Activated T-cell treated with anti-CD3 and anti-CD28 coated beads, Interleukin-2, amount 50 U/mL, for 4 hours (primary cell): ENCODE data around the gene ATXN1. TPM values are rescaled to one million over a fixed set of nuclear protein-coding genes. Genes with fewer than 3 reads are reported as not detected.

Experiments
- ATAC-seq, 2 donors: fragments of 200-7000 bp; cut with Tn5 transposase; one replicate each; pipeline ENCODE4 v1.10.0; 2021
- DNase-seq: peaks from one replicate; pipeline ENCODE4 v3.0.0-alpha.2; 2020
- H3K27me3 Mint-ChIP-seq: one replicate; pipeline ENCODE4 v1.8.0; 2021; ENCODE audit warnings: low read depth, mixed read lengths
- H3K36me3 Mint-ChIP-seq: one replicate; pipeline ENCODE4 v1.8.0; 2022; ENCODE audit warnings: mixed read lengths; ENCODE audit not compliant: insufficient read depth
- H3K4me1 Mint-ChIP-seq: one replicate; pipeline ENCODE4 v1.8.0; 2021; ENCODE audit warnings: low read depth, mixed read lengths
- H3K4me3 Mint-ChIP-seq: one replicate; pipeline ENCODE4 v1.8.0; 2021; ENCODE audit warnings: mild to moderate bottlenecking, moderate library complexity, mixed read lengths
- H3K9me3 Mint-ChIP-seq: one replicate; pipeline ENCODE4 v1.8.0; 2021; ENCODE audit warnings: mixed read lengths
- total RNA-seq, 3 donors: library from RNA; stranded (reverse); gene quantifications; one replicate each; pipeline ENCODE4 v1.2.1, GENCODE V29; 2021

ATXN1 gene
- total RNA-seq, 3 donors from 2014 or later = 39.5 to 63.8 (median 45.1) TPM

DNA sequence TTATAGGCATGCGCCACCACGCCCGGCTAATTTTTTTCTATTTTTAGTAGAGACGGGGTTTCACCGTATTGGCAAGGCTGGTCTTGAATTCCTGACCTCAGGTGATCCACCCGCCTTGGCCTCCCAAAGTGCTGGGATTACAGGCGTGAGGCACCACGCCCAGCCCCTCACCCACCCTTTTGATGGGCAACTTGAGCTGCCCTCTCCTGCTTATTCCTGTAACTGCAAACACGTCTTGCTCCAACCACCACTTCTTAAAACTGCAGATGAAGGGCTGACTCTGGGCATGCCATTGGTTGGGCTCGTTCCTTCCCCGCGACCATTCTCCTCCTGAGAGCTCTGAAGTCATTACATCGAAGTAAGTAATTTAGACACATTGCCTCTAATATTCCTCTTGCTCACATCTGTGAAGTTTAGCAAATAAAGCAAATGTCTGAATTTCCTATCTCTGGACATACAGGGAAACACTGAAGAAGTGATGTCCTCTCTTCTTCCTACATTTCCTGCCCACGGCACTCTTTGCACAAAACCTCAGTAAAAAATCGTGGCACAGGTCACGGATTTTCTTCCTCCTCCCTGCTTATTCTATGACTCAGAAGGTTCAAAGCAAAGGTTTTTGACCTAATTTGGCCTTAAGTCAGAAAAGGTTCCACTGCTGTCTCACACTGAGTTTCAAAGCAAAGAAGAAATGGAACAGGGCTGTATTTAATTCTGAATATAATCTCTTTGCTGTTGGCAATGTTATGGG, 405.4 kb downstream of the ATXN1 start:
- Mint-ChIP-seq H3K27me3 (no peaks in the 10 kb centered on the region), H3K4me3 (no peak overlapping the region), H3K9me3 (no peaks in the 10 kb centered on the region), H3K4me1 (peaks cover 5% of the 10 kb centered on the region), H3K36me3 (peaks cover 3% of the 10 kb centered on the region)
- ATAC-seq (no peak), DNase-seq (no peak)

DNA sequence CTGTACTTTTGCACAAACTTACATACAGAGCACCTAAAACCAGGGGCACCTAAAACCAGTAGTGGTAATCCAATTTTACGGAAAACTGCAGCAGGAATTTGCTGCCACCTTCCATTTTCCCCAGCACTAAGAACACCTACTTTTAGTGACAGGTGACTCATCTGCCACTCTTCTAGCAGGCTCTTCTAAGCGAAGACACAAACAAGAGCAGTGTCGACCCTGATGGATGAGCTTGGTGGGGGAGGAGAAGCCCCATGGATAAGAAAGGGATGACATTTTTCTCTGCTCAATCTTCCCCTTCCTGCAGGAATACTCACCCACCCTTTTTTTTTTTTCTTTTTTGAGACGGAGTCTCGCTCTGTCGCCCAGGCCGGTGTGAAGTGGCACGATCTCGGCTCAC, 406.0 kb downstream of the ATXN1 start:
- no peaks in the 10 kb centered on the region for H3K27me3 Mint-ChIP-seq
- H3K4me3 Mint-ChIP-seq = no peak overlapping the region
- ATAC-seq (no peak), DNase-seq (no peak)
- H3K9me3 Mint-ChIP-seq = no peaks in the 10 kb centered on the region
- H3K36me3 Mint-ChIP-seq = peaks cover 3% of the 10 kb centered on the region
- peaks cover 5% of the 10 kb centered on the region for H3K4me1 Mint-ChIP-seq

DNA sequence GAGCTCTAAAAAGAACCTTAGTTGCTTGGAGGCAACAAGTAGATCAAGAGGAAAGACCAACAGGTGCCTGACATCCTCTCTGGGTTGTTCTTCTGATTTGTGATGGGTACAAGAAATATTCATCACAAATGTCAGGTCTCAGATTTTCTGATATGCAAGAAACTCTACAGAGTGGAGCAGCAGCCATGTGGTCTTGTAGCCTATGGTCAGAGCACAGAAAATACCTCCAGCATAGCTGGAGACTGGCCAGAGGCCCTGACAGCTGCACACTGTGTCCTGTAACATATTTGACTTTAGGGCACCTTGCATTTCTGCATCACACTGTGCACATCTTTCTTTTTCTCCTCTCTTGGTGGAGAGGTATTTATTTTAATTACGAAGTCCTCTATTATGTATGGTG, 406.6 kb downstream of the ATXN1 start:
- peaks cover 5% of the 10 kb centered on the region for H3K4me1 Mint-ChIP-seq
- H3K36me3 Mint-ChIP-seq = peaks cover 3% of the 10 kb centered on the region
- no peaks in the 10 kb centered on the region for H3K9me3 Mint-ChIP-seq
- no peak for DNase-seq
- no peak overlapping the region for H3K4me3 Mint-ChIP-seq
- H3K27me3 Mint-ChIP-seq = no peaks in the 10 kb centered on the region
- ATAC-seq = no peak

DNA sequence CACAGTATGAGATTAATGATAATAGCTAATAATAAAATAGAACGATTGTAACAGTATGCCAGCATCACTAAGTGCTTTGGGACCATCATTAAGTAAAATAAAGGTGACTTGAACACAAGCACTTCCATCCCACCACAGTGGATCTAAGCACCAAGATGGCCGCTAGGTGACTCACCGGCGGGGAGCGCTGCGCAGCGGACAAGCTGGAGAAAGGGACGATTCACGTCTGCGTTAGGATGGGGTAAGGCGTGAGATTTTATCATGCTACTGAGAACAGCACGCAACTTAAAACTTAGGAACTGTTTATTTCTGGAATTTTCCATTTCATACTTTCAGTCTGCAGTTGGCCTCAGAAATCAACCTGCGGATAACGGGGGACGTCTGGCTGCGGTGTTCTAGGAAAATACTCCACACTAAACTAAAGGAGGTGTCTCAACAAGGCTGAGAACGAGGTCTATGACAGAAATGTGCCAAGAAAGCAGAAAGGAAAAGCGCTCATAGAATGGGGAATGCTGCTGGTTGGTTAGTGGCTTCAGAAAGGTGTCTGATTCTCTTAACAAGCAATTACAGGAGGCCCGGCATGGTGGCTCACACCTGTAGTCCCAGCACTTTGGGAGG, 408.3 kb downstream of the ATXN1 start:
- H3K4me3 Mint-ChIP-seq = no peak overlapping the region
- DNase-seq = no peak
- peaks cover 3% of the 10 kb centered on the region for H3K36me3 Mint-ChIP-seq
- H3K4me1 Mint-ChIP-seq = peaks cover 5% of the 10 kb centered on the region
- H3K9me3 Mint-ChIP-seq = no peaks in the 10 kb centered on the region
- no peaks in the 10 kb centered on the region for H3K27me3 Mint-ChIP-seq
- no peak for ATAC-seq

DNA sequence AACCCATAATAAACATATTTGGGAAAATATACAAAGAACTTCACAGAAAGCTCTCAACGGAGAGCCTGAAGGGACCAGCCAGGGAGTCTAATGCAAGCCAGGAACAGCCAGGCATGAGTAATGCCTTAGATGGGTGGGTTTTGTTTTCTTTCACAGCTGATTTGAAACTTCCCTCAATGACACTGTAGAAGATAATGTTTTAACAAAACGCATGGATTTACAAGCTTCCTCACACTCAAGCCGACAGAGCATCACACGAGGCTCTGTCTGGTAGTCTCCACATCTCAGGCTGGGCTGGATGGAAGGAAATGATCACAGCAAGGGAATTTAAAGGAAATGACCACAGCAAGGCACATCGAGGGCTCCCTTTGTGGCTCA, 409.0 kb downstream of the ATXN1 start:
- no peak for ATAC-seq
- H3K4me3 Mint-ChIP-seq = no peak overlapping the region
- no peaks in the 10 kb centered on the region for H3K27me3 Mint-ChIP-seq

DNA sequence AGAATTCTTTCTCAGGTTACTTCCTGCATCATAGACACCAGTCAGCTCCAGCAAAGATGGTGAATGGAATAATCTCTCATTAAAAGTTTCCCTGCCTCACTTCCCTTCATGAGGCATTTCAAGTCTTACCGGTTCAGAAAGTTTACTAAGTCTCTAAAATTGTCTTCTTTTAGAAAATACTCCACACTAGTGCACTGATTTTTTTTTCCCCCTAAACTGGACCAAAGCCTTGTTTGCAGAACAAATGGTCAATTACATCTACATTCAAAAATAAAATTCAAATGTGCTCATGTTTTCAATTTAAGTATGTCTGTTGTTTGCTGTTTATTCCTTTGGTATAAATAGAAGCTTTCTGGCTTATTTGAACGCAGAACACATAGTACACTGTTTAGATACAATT, 411.7 kb downstream of the ATXN1 start:
- Mint-ChIP-seq H3K36me3 (peaks cover 3% of the 10 kb centered on the region), H3K27me3 (no peaks in the 10 kb centered on the region), H3K4me1 (no peaks in the 10 kb centered on the region), H3K4me3 (no peak overlapping the region), H3K9me3 (no peaks in the 10 kb centered on the region)
- no peak for ATAC-seq
- DNase-seq = no peak

More for the DNA sequence above, 409.0 kb downstream of the ATXN1 start:
- no peaks in the 10 kb centered on the region for H3K9me3 Mint-ChIP-seq
- H3K4me1 Mint-ChIP-seq = peaks cover 3% of the 10 kb centered on the region
- peaks cover 3% of the 10 kb centered on the region for H3K36me3 Mint-ChIP-seq
- DNase-seq = no peak

DNA sequence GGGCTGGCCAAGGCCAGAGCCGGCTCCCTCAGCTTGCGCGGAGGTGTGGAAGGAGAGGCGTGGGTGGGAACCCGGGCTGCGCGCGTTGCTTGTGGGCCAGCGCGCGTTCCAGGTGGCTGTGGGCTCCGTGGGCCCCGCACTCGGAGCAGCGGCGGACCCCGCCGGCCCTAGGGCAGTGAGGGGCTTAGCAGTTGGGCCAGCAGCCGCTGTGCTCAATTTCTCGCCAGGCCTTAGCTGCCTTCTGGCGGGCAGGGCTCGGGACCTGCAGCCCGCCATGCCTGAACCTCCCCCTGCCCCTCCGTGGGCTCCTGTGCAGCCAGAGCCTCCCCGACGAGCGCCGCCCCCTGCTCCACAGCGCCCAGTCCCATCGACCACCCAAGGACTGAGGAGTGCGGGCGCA, 414.4 kb downstream of the ATXN1 start:
- Mint-ChIP-seq H3K27me3 (no peaks in the 10 kb centered on the region), H3K4me3 (no peak overlapping the region), H3K9me3 (no peaks in the 10 kb centered on the region), H3K36me3 (peaks cover 7% of the 10 kb centered on the region), H3K4me1 (peaks cover 5% of the 10 kb centered on the region)
- ATAC-seq (no peak), DNase-seq (no peak)

DNA sequence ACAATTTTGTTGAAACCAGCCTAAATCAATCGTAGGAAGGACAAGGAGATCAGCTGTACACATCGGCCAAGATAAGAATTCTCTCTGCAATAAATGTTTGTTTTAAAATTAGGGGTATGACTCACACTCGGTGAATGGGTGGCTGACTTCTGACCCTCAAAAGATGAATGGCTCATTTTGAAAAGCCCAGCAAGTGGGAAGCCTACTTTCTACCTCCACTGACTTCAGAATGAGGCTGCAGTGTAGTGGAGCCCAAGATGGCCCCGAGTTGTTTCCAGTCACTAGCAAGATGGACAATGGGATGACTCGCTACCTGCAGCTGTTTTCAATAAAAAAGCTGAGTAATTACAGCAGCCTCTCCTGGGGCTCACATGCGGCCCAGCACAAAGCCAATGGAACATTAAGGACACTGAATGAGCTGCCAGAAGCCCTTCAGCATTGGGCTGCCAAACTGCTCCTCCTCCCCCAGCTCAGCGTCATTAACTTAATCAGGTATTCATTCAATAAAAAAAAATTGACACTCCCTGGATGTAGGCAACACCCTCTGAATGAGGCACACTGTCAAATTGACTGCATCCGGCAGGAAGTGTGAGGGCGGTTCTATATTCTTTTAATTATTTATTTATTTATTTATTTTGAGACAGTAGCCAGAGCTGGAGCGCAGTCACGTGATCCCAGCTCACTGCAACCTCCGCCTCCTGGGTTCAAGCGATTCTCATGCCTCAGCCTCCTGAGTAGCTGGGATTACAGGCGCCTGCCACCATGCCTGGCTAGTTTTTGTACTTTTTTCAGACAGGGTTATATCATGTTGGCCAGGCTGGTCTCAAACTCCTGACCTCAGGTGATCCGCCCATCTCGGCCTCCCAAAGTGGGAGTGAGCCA, 415.6 kb downstream of the ATXN1 start:
- Mint-ChIP-seq H3K9me3 (no peaks in the 10 kb centered on the region), H3K4me1 (peaks cover 5% of the 10 kb centered on the region), H3K36me3 (peaks cover 7% of the 10 kb centered on the region), H3K27me3 (no peaks in the 10 kb centered on the region), H3K4me3 (no peak overlapping the region)
- no peak for ATAC-seq
- DNase-seq = no peak

DNA sequence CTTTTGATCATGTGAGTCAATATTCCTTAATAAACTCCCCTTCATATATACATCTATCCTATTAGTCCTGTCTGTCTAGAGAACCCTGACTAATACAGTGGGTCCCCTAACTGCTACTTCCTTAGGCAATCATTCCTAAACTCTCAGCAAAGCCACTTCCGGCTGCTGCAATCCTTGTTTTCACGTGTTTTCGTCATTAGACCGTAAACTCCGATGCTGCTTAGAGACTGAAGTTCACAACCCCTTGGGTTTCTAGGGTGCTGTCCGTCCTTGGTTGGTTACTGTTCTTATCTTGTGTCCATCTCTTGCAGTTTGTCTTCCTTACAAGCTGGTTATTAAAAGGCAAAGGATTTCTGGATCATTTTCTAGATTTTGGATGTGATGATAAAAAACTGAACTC, 416.5 kb downstream of the ATXN1 start:
- ATAC-seq = no peak
- peaks cover 7% of the 10 kb centered on the region for H3K36me3 Mint-ChIP-seq
- H3K4me3 Mint-ChIP-seq = no peak overlapping the region
- H3K4me1 Mint-ChIP-seq = peaks cover 5% of the 10 kb centered on the region
- no peaks in the 10 kb centered on the region for H3K27me3 Mint-ChIP-seq
- no peak for DNase-seq
- no peaks in the 10 kb centered on the region for H3K9me3 Mint-ChIP-seq

DNA sequence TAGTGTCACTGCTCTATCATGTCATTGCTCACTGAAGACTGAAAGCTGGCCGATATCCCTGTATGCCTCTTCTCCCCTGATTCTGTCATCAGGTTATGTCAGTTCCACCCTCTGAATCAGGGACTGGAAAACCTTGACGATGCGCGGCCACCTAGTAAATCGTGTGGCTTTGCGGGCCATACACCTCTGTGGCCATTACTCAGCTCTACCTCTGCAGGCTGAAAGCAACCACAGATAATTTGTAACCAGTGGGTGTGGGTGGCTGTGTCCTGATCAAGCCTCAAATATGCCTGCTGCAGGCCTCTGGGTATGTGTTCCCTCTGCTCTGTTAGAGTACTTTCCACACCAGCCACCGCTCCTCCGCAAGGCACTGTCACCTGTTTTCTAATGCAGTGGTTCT, 417.7 kb downstream of the ATXN1 start:
- Mint-ChIP-seq H3K4me3 (no peak overlapping the region), H3K9me3 (no peaks in the 10 kb centered on the region), H3K4me1 (peaks cover 5% of the 10 kb centered on the region), H3K36me3 (peaks cover 7% of the 10 kb centered on the region), H3K27me3 (no peaks in the 10 kb centered on the region)
- ATAC-seq (no peak), DNase-seq (no peak)

DNA sequence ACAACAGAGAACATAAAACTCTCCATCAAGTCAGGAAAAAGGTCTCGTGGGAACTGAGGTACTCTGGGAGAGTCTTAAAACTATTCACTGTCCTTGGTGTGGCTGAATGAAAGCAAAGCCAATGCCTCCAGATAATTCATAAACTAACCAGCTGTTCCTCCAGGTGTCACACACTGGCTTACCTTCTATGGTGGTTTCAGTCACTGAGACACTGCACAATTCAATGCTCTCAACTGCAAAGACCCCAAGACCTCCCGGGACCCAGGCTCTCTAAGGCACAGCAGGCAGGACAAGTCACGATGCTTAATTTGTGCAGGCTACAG, 422.0 kb downstream of the ATXN1 start:
- ATAC-seq (no peak), DNase-seq (no peak)
- Mint-ChIP-seq H3K27me3 (no peaks in the 10 kb centered on the region), H3K4me1 (peaks cover 5% of the 10 kb centered on the region), H3K36me3 (peaks cover 4% of the 10 kb centered on the region), H3K4me3 (no peak overlapping the region), H3K9me3 (no peaks in the 10 kb centered on the region)

DNA sequence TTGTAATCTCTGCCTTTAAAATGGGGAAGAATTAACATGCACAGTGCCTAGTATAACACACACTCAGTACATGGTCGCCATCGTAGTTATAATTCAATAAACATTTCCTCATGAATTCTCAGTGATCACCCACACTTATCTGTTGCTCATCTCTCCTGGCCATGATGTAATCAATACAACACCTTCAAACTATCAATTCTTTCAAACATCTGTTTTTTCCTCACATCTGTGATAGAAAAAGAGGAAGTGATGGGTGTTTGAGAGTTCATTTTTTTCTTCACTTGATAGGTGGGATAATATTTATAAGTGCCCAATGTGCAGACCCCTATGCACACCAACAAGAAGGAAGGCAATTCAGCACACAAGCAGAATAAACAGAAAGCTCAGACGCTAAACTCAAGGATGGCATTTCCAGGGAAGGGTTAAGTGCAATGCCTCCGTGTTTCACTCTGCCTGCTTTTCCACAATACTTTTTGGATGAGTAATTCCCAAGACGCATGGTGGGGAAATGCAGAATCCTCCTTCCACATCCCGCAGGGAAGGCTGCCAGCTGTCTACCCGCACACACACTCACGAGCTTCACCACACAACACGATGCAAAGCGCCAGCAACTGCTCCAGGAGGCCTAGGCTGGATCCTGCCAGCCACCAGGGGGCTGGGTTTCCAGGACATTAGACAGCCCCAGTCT, 422.5 kb downstream of the ATXN1 start:
- Mint-ChIP-seq H3K27me3 (no peaks in the 10 kb centered on the region), H3K4me1 (peaks cover 5% of the 10 kb centered on the region), H3K4me3 (no peak overlapping the region), H3K36me3 (peaks cover 2% of the 10 kb centered on the region), H3K9me3 (no peaks in the 10 kb centered on the region)
- DNase-seq (no peak), ATAC-seq (no peak)

DNA sequence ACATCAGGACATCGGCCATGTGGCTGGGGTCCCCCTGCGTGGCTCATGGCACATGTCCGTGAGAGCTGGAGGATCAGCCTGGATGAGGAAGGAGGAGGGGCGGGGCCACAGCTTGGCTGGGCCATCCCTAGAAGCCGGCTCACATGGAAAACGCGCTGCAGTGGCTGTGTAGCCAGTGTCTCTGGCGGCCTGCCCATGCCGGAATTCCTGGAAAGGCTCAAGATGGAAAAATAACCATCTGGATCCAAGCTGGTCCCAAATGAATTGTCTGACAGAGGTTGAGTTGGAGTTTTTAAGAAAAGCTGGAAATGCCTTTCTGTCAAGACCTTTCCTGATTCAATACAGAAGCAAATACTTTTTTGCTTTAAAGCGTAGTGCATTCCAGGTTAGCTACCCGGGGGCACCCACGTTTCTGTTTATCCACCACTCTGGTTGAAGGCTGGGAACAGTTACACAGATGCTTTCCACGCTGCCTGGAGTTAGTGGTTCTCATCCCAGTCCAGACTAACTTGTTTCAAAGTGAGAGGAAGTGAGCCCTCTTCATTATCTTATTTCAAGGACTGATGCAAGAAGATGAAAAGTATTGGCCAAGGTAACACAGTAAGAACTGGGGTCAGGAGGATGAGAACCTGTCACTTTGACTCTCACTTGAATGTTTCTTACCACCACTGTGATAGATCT, 423.8 kb downstream of the ATXN1 start:
- H3K9me3 Mint-ChIP-seq = no peaks in the 10 kb centered on the region
- ATAC-seq (no peak), DNase-seq (no peak)
- no peaks in the 10 kb centered on the region for H3K27me3 Mint-ChIP-seq
- H3K4me3 Mint-ChIP-seq = no peak overlapping the region
- no peaks in the 10 kb centered on the region for H3K36me3 Mint-ChIP-seq
- H3K4me1 Mint-ChIP-seq = peaks cover 2% of the 10 kb centered on the region

DNA sequence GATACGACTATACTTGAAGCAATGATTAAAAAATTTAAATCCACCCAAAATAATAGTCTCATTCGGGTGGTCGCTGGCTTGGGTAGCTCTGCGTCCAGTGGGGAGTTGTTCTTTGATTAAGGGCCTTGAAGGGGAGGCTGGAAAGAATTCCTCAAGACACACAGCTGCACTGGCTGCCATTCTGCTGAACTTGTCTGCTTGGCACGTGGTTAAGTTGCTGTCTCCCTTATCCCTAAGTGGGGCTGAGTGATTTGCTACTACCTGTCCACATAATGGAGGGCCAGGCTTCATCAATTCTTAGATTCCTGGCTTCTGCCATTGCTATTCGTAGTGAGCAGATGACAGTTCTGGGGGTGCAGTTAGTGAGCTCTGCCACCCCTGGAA, 424.4 kb downstream of the ATXN1 start:
- H3K36me3 Mint-ChIP-seq = no peaks in the 10 kb centered on the region
- H3K4me3 Mint-ChIP-seq = no peak overlapping the region
- H3K9me3 Mint-ChIP-seq = no peaks in the 10 kb centered on the region
- DNase-seq (no peak), ATAC-seq (no peak)
- H3K27me3 Mint-ChIP-seq = no peaks in the 10 kb centered on the region
- H3K4me1 Mint-ChIP-seq = no peaks in the 10 kb centered on the region
